K562 treated with DMSO at 1 percent for 12 hours (cell line): Measurements from ENCODE around the gene TEX13A. TPM values are rescaled to one million over a fixed set of nuclear protein-coding genes. Genes with fewer than 3 reads are reported as not detected.

Experiments
- total RNA-seq: library from RNA; unstranded; fragments of 300-600 nt; gene quantifications from 2 replicates; pipeline ENCODE4 v1.2.3, GENCODE V29; 2022; ENCODE audit not compliant: insufficient read depth

TEX13A gene, protein sequence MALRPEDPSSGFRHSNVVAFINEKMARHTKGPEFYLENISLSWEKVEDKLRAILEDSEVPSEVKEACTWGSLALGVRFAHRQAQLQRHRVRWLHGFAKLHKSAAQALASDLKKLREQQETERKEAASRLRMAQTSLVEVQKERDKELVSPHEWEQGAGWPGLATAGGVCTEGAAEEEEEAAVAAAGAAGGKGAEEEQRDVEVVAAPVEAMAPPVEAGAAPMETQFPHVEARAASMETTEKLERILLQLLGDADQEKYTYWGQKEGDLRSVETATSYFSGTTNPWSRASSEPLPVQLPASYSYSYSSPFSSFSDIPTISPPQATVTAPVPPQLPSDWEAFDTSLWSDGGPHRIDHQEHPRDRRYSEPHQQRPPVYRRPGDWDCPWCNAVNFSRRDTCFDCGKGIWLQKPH
- total RNA-seq = not detected in 2 replicates

DNA sequence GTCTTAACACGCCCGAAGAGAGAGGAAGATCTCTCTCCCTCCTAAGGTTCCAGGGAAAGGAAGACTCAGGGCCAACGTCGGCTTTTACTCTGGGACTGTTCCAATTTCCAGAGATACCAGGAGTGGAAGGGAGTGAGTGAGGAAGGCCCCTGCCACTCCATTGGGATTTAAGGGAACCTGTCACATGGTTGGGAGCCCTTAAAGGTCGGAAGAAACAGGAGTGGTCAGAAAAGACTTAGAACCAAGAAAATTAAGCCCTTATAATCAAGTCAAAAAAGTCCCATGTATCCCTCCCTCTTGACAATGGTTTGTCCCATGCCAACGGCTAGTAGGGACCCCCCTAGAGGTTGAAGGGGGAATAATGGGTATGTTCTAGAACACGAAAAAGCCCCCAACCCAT lies at the start of gene TEX13A:
TEX13A (minus strand) TSS at position 59 of the 400 bp plus-strand sequence. CDS start 297 bp downstream, outside the sequence.

